GM21367 (cell line): ENCODE measurements around the gene SCYGR6.

ENCODE experiments used
- ATAC-seq: cut with Tn5 transposase; IDR thresholded peaks from one replicate; pipeline ENCODE4 v1.9.1; 2021; ENCODE audit not compliant: unreplicated experiment

Gene SCYGR6

GRCh38 chr2:227716501-227716900, 8.1 kb downstream of the SCYGR6 start:
- no peak for ATAC-seq

GRCh38 chr2:227713291-227713690, 11.3 kb downstream of the SCYGR6 start:
- no peak for ATAC-seq

- ATAC-seq = no peak
These were observed 13.6 kb downstream of the SCYGR6 start for GRCh38 chr2:227710986-227711385.

- ATAC-seq = no peak
These were observed 17.2 kb downstream of the SCYGR6 start for GRCh38 chr2:227707390-227707789.

GRCh38 chr2:227706859-227707258, 17.7 kb downstream of the SCYGR6 start:
- no peak for ATAC-seq

- ATAC-seq = no peak
These were observed 20.6 kb downstream of the SCYGR6 start for GRCh38 chr2:227703961-227704360.

GRCh38 chr2:227703280-227703732, 21.3 kb downstream of the SCYGR6 start:
- ATAC-seq = no peak

- no peak for ATAC-seq
These were observed 23.0 kb downstream of the SCYGR6 start for GRCh38 chr2:227701556-227701955.

- ATAC-seq = no peak
These were observed 27.4 kb downstream of the SCYGR6 start for GRCh38 chr2:227696990-227697679.

- ATAC-seq = no peak
These were observed 37.4 kb downstream of the SCYGR6 start for GRCh38 chr2:227687189-227687588.

GRCh38 chr2:227684258-227684657, 40.3 kb downstream of the SCYGR6 start:
- no peak for ATAC-seq

GRCh38 chr2:227677928-227678327, 46.6 kb downstream of the SCYGR6 start:
- no peak for ATAC-seq

GRCh38 chr2:227674485-227674884, 50.1 kb downstream of the SCYGR6 start:
- no peak for ATAC-seq
